Calu3 (cell line): ENCODE measurements around the gene TRIM36. TPM values are rescaled to one million over a fixed set of nuclear protein-coding genes. Genes with fewer than 3 reads are reported as not detected.

Experiments
- BruUV-seq: library from RNA; stranded (reverse); fragments of 400-500 nt; replicated peaks from 2 replicates; lab custom pipeline; 2021; lab: Mats Ljungman, UMichigan
- CTCF ChIA-PET: fragments of 300-600 bp; sonication (Branson Sonifier 250); formaldehyde crosslinking; loops from one replicate; lab custom pipeline; 2022; ENCODE audit warnings: antibody characterized with exemption; lab: Charles Lee
- DNase-seq: peaks from one replicate; pipeline ENCODE4 v3.0.0; 2022
- H3K27ac Mint-ChIP-seq: one replicate; pipeline ENCODE4 v1.8.0; 2022; ENCODE audit warnings: mixed read lengths; ENCODE audit not compliant: unreplicated experiment
- H3K27me3 Mint-ChIP-seq: one replicate; pipeline ENCODE4 v1.8.0; 2022; ENCODE audit warnings: mixed read lengths; ENCODE audit not compliant: unreplicated experiment
- H3K36me3 Mint-ChIP-seq: one replicate; pipeline ENCODE4 v1.8.0; 2022; ENCODE audit warnings: mild to moderate bottlenecking, moderate library complexity, mixed read lengths; ENCODE audit not compliant: insufficient read depth, unreplicated experiment
- H3K4me1 Mint-ChIP-seq: one replicate; pipeline ENCODE4 v1.8.0; 2022; ENCODE audit warnings: mild to moderate bottlenecking, low read depth, mixed read lengths; ENCODE audit not compliant: unreplicated experiment
- H3K4me3 Mint-ChIP-seq: one replicate; pipeline ENCODE4 v1.8.0; 2022; ENCODE audit warnings: mild to moderate bottlenecking, low read depth, moderate library complexity, mixed read lengths; ENCODE audit not compliant: unreplicated experiment
- H3K9me3 Mint-ChIP-seq: one replicate; pipeline ENCODE4 v1.8.0; 2022; ENCODE audit warnings: low read depth, mixed read lengths; ENCODE audit not compliant: unreplicated experiment
- intact Hi-C: fragments of 100-400 bp; cut with micrococcal nuclease; formaldehyde crosslinking; loops from one replicate; pipeline ENCODE4 v1.10.0; 2022; ENCODE audit not compliant: unreplicated experiment
- total RNA-seq: library from RNA; stranded (reverse); gene quantifications from 2 replicates; pipeline ENCODE4 v1.2.3, GENCODE V29; 2022
- TF ChIP-seq, protein P1 (sequence below): fragments of 200-600 bp; IDR thresholded peaks from one replicate; pipeline ENCODE4 v1.8.0; 2022; ENCODE audit warnings: antibody characterized with exemption; ENCODE audit not compliant: unreplicated experiment

Gene TRIM36
- total RNA-seq, 1 experiment from 2014 or later, result 4.4 TPM

- no peak overlapping the region for H3K4me3 Mint-ChIP-seq
- no peak for DNase-seq
- no peaks in the 10 kb centered on the region for H3K9me3 Mint-ChIP-seq
- BruUV-seq, result no TSS peak
- TF ChIP-seq, protein P1, sequence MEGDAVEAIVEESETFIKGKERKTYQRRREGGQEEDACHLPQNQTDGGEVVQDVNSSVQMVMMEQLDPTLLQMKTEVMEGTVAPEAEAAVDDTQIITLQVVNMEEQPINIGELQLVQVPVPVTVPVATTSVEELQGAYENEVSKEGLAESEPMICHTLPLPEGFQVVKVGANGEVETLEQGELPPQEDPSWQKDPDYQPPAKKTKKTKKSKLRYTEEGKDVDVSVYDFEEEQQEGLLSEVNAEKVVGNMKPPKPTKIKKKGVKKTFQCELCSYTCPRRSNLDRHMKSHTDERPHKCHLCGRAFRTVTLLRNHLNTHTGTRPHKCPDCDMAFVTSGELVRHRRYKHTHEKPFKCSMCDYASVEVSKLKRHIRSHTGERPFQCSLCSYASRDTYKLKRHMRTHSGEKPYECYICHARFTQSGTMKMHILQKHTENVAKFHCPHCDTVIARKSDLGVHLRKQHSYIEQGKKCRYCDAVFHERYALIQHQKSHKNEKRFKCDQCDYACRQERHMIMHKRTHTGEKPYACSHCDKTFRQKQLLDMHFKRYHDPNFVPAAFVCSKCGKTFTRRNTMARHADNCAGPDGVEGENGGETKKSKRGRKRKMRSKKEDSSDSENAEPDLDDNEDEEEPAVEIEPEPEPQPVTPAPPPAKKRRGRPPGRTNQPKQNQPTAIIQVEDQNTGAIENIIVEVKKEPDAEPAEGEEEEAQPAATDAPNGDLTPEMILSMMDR, result no peak
- peaks cover 11% of the 10 kb centered on the region for H3K4me1 Mint-ChIP-seq
- CTCF ChIA-PET, result no interaction called here
- intact Hi-C loops, result no loop called here
- H3K27me3 Mint-ChIP-seq, result no peaks in the 10 kb centered on the region
- H3K27ac Mint-ChIP-seq, result no peak overlapping the region
- H3K36me3 Mint-ChIP-seq, result no peaks in the 10 kb centered on the region
Observed at GRCh38 chr5:115191474-115192031, 21.8 kb upstream of the TRIM36 start.

GRCh38 chr5:115190388-115190787, 20.7 kb upstream of the TRIM36 start:
- CTCF ChIA-PET, result no interaction called here
- Mint-ChIP-seq H3K4me1 (peaks cover 11% of the 10 kb centered on the region), H3K27ac (no peak overlapping the region)

GRCh38 chr5:115189866-115190265, 20.2 kb upstream of the TRIM36 start:
- CTCF ChIA-PET, result no interaction called here
- no peak for DNase-seq
- TF ChIP-seq, protein P1, result no peak
- BruUV-seq, result no TSS peak
- Mint-ChIP-seq H3K4me3 (no peak overlapping the region), H3K4me1 (peaks cover 8% of the 10 kb centered on the region), H3K27ac (no peak overlapping the region), H3K27me3 (no peaks in the 10 kb centered on the region), H3K9me3 (no peaks in the 10 kb centered on the region), H3K36me3 (no peaks in the 10 kb centered on the region)
- intact Hi-C loops, result no loop called here

More at GRCh38 chr5:115190388-115190787, 20.7 kb upstream of the TRIM36 start:
- Mint-ChIP-seq H3K9me3 (no peaks in the 10 kb centered on the region), H3K36me3 (no peaks in the 10 kb centered on the region), H3K4me3 (no peak overlapping the region), H3K27me3 (no peaks in the 10 kb centered on the region)
- TF ChIP-seq, protein P1, result no peak
- DNase-seq, result no peak
- no TSS peak for BruUV-seq
- intact Hi-C loops, result no loop called here

- no peaks in the 10 kb centered on the region for H3K36me3 Mint-ChIP-seq
- no peak overlapping the region for H3K27ac Mint-ChIP-seq
- no TSS peak for BruUV-seq
- no peak for DNase-seq
- CTCF ChIA-PET, result interaction anchor here (0.6 to 0.7 kb wide), 3 partner anchors 15 to 1383 kb away, joined by 3 to 5 read pairs (median 3); no protein-coding TSS in a partner anchor
- TF ChIP-seq, protein P1, result no peak
- intact Hi-C loops, result no loop called here
- no peaks in the 10 kb centered on the region for H3K9me3 Mint-ChIP-seq
- peaks cover 10% of the 10 kb centered on the region for H3K27me3 Mint-ChIP-seq
- no peak overlapping the region for H3K4me3 Mint-ChIP-seq
- no peaks in the 10 kb centered on the region for H3K4me1 Mint-ChIP-seq
Observed at GRCh38 chr5:115186794-115187193, 17.1 kb upstream of the TRIM36 start.
